ENCODE results near the gene SHC2. TPM values are rescaled to one million over a fixed set of nuclear protein-coding genes. Genes with fewer than 3 reads are reported as not detected.

The SHC2 gene
- total RNA-seq, 4 donors from 2014 or later, result 14.6 to 25.0 (median 17.8) TPM

DNA sequence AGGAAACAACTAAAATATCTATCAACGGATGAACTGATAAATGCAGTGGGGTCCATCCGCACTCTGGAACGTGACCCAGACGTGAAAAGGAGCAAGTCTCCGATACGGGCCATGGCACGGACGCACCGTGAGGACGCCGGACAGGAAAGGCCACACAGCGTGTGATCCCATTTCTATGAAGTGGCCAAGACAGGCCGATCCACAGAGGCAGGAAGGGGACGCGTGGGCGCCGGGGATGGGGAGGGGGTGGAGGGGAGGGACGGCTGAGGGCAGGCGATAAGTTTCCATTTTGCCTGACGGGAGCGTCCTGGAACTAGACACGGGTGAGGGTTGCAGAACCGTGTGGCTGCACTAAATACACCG lies 13.8 kb downstream of the SHC2 start:
- no peak overlapping the region for H3K4me3 ChIP-seq (ENCODE audit: low read depth, poor library complexity, severe bottlenecking)
- no peak for TF ChIP-seq POLR2A (IDR thresholded peaks at IDR 0.05)
- no peak for DNase-seq (ENCODE audit: low spot score in 2 of 2)
- 92 to 93% methylated on average over 24 of the region's 24 CpGs for WGBS, 2 donors
- intact Hi-C loops (cut with DNase I; ENCODE audit: low total_unique reads), result no loop called here

DNA sequence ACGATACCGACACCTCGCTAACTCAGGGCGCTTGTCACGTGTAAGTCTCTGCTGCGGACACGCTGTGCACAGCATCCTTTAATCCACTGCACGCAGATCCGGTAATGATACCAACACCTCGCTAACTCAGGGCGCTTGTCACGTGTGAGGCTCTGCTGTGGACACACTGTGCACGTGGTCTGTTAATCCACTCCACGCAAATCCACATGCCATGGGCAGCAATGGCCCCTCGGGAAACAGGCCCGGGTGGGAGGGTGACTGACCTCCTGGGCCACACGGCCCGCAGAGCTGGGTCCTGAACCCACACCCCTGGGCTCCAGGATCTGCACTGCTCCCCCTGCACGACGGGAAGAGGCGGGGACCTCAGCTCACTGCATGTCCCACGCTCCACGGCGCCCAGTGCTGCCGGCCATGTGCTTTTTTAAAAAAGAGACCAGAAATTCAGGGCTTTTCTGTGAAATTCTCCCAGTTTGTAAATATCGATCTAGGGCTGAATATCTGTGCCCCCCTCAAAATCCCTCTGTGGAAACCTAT lies 16.1 kb downstream of the SHC2 start:
- H3K4me3 ChIP-seq (ENCODE audit: low read depth, poor library complexity, severe bottlenecking), result no peak overlapping the region
- DNase-seq (ENCODE audit: low spot score in 2 of 2), result no peak
- TF ChIP-seq, protein P1, sequence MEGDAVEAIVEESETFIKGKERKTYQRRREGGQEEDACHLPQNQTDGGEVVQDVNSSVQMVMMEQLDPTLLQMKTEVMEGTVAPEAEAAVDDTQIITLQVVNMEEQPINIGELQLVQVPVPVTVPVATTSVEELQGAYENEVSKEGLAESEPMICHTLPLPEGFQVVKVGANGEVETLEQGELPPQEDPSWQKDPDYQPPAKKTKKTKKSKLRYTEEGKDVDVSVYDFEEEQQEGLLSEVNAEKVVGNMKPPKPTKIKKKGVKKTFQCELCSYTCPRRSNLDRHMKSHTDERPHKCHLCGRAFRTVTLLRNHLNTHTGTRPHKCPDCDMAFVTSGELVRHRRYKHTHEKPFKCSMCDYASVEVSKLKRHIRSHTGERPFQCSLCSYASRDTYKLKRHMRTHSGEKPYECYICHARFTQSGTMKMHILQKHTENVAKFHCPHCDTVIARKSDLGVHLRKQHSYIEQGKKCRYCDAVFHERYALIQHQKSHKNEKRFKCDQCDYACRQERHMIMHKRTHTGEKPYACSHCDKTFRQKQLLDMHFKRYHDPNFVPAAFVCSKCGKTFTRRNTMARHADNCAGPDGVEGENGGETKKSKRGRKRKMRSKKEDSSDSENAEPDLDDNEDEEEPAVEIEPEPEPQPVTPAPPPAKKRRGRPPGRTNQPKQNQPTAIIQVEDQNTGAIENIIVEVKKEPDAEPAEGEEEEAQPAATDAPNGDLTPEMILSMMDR (IDR thresholded peaks at IDR 0.05), result no peak
- 94 to 95% methylated on average over 25 to 26 of the region's 26 CpGs for WGBS, 2 donors
- intact Hi-C loops (cut with DNase I; ENCODE audit: low total_unique reads), result no loop called here

DNA sequence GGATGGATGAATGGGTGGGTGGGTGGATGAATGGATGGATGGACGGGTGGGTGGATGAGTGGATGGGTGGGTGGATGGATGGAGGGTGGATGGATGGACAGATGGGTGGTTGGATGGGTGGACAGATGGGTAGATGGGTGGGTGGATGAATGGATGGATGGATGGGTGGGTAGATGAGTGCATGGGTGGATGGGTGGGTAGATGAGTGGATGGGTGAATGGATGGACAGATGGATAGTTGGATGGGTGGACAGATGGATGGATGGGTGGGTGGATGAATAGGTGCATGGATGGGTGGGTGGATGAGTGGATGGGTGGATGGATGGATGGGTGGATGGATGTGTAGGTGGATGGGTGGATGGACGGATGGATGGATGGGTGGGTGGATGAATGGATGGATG lies 17.8 kb downstream of the SHC2 start:
- DNase-seq (ENCODE audit: low spot score in 2 of 2), result no peak
- intact Hi-C loops (cut with DNase I; ENCODE audit: low total_unique reads), result no loop called here
- H3K4me3 ChIP-seq (ENCODE audit: low read depth, poor library complexity, severe bottlenecking), result no peak overlapping the region
- TF ChIP-seq, protein P1 (IDR thresholded peaks at IDR 0.05), result no peak
- no peak for TF ChIP-seq POLR2A (IDR thresholded peaks at IDR 0.05)
- WGBS, 2 donors, result 90 to 92% methylated on average over 2 of the region's 2 CpGs

DNA sequence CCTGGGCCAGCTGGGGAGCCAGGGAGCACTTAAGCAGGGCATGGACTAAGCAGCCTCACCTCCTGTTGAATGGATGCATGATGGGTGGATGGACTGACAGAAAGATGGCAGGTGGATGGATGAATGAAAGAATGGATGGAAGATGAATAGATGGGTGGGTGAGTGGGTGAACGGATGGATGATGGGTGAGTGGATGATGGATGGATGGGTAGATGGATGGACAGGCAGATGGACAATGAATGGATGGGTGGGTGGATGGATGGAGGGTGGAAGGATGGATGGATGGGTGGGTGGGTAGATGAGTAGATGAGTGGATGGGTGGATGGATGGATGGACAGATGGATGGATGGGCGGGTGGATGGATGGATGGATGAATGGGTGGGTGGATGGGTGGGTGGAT lies 18.7 kb downstream of the SHC2 start:
- no peak overlapping the region for H3K4me3 ChIP-seq (ENCODE audit: low read depth, poor library complexity, severe bottlenecking)
- TF ChIP-seq, protein P1 (IDR thresholded peaks at IDR 0.05), result no peak
- no peak for DNase-seq (ENCODE audit: low spot score in 2 of 2)
- intact Hi-C loops (cut with DNase I; ENCODE audit: low total_unique reads), result no loop called here
- WGBS, 2 donors, result 93 to 94% methylated on average over 2 of the region's 2 CpGs

DNA sequence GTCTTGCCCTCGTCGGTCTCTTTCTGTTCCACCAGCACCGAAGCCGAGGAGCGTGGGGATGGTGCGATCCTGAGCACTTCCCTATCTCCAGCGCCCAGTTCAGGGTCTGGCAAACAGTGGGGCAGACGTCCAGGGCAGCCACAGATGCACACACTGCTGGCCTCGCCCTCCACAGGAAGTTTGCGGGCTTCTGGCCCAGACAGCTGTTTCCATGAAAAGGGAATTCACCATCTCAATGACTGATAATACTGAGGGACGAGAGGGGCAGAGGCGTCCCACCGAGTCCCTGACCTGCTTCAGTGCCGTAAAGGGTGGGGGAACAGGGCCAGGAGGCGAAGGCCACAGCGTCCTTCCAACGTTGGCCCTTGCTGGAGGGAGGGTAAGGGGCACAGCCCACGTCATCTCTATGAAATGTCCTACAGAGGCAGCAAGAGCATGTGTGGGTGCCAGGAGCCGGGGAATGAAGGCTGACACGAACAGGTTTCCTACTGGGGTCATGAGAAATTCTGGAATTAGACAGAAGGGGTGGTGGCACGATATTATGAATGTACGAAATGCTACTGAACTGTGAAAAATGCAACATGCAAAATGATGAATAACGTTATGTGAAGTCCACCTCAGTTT lies 19.5 kb downstream of the SHC2 start:
- 58 to 68% methylated on average over 23 of the region's 23 CpGs for WGBS, 2 donors
- no peak for DNase-seq (ENCODE audit: low spot score in 2 of 2)
- intact Hi-C loops (cut with DNase I; ENCODE audit: low total_unique reads), result no loop called here
- TF ChIP-seq POLR2A (IDR thresholded peaks at IDR 0.05), result no peak
- TF ChIP-seq, protein P1 (IDR thresholded peaks at IDR 0.05), result no peak
- H3K4me3 ChIP-seq (ENCODE audit: low read depth, poor library complexity, severe bottlenecking), result no peak overlapping the region

DNA sequence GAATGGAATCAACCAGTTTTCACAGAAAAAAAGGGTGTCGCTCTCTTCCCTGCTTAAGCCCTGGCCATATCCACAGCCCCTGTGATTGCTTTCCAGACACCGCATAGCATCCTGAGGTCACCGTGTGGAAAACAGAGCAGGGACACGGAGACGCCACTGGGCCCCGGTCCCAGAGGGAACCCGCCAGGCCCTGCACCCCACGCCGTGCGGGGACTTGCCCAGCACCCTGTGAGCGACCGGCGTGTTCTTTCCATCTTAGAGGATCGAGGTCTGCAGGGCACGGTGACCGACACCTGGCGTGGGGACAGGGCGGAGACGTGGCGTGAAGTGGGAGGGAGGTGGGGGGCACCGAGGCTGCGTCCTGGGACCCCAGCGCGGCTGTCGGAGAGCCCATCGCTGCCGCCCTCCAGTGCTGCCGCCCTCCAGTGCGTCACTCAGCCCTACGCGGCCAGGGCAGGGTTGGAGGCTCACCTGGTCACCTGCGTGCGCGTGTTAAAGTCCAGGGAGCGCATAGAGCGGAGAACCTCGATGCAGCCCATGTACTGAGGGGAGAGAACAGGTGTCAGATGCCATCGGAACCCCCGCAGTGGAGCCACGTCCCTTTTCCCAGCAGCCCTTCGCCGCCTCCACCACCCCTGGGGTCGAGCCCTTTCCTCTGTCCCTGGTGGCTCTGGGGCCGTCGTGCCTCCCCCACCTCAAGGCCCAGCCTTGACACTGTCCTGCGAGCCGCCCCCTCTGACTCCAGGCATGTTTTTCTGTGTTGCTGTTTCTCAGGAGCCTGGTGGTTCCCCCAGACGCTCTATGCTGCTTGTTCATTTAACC lies 20.2 kb downstream of the SHC2 start:
- intact Hi-C loops (cut with DNase I; ENCODE audit: low total_unique reads), result no loop called here
- no peak overlapping the region for H3K4me3 ChIP-seq (ENCODE audit: low read depth, poor library complexity, severe bottlenecking)
- DNase-seq (ENCODE audit: low spot score in 2 of 2), result no peak
- TF ChIP-seq POLR2A (IDR thresholded peaks at IDR 0.05), result no peak
- TF ChIP-seq, protein P1 (IDR thresholded peaks at IDR 0.05), result no peak
- 80 to 84% methylated on average over 47 to 48 of the region's 48 CpGs for WGBS, 2 donors
